GM12878 (cell line): Measurements from ENCODE around the gene TM4SF18. TPM values are rescaled to one million over a fixed set of nuclear protein-coding genes. Genes with fewer than 3 reads are reported as not detected.

ENCODE experiments used
- ATAC-seq: fragments of 200-7000 bp; cut with Tn5 transposase; 3 replicates; pipeline ENCODE4 v1.9.1; 2020; ENCODE audit warnings: mild to moderate bottlenecking, moderate library complexity
- BruUV-seq: library from RNA; stranded (reverse); fragments of 400-500 nt; replicated peaks from 2 replicates; lab custom pipeline; 2021; lab: Mats Ljungman, UMichigan
- CTCF ChIA-PET: fragments of 300-600 bp; sonication (Branson Sonifier 250); formaldehyde crosslinking; extraction: SDS; loops from one replicate; lab custom pipeline; 2021; ENCODE audit warnings: inconsistent platforms; lab: Yijun Ruan, JAX
- POLR2A ChIA-PET: fragments of 350-600 bp; formaldehyde crosslinking; extraction: SDS; loops from one replicate; lab custom pipeline; 2021; ENCODE audit warnings: inconsistent platforms; lab: Charles Lee
- RAD21 ChIA-PET: fragments of 300-600 bp; sonication (Branson Sonifier 250); formaldehyde crosslinking; loops from one replicate; lab custom pipeline; 2023; ENCODE audit warnings: antibody characterized with exemption; ENCODE audit not compliant: unreplicated experiment; lab: Charles Lee
- SMC1A ChIA-PET: fragments of 300-600 bp; sonication (Branson Sonifier 250); formaldehyde crosslinking; loops from one replicate; lab custom pipeline; 2023; ENCODE audit not compliant: unreplicated experiment, uncharacterized antibody; lab: Charles Lee
- DNase-seq: peaks from one replicate; pipeline ENCODE4 v3.0.0-alpha.2; 2011; ENCODE audit warnings: low read depth, low spot score
- FAIRE-seq: peaks from 3 replicates; lab custom pipeline; 2011; peaks lifted over from hg19 to GRCh38; lab: Jason Lieb, UNC
- H2AFZ ChIP-seq: 2 replicates; pipeline ENCODE4 v1.6.0; 2011; ENCODE audit warnings: low read depth, low read length, control low read depth; ENCODE audit not compliant: control insufficient read depth
- H3K27ac ChIP-seq: 2 replicates; pipeline ENCODE4 v1.5.1; 2011; ENCODE audit warnings: control low read depth; ENCODE audit not compliant: control insufficient read depth, insufficient read depth
- H3K27me3 ChIP-seq, 2 experiments: replicated peaks in 1 of 2; 2 replicates each; pipeline versions ENCODE4 v1.6.0 to v1.6.1; 2011; ENCODE audit warnings: low read length in 1 of 2; ENCODE audit not compliant: control insufficient read depth in 2 of 2, insufficient read depth in 2 of 2
- H3K36me3 ChIP-seq, 2 experiments: 2 replicates each; pipeline ENCODE4 v1.5.1; 2011; ENCODE audit warnings: low read length in 1 of 2; ENCODE audit not compliant: control insufficient read depth in 2 of 2, insufficient read depth in 2 of 2
- H3K4me1 ChIP-seq: 2 replicates; pipeline ENCODE4 v1.6.1; 2011; ENCODE audit warnings: mild to moderate bottlenecking, low read length, moderate library complexity, mixed read lengths; ENCODE audit not compliant: control insufficient read depth, insufficient read depth
- H3K4me2 ChIP-seq: 2 replicates; pipeline ENCODE4 v1.6.0; 2011; ENCODE audit warnings: control low read depth; ENCODE audit not compliant: control insufficient read depth, insufficient read depth
- H3K4me3 ChIP-seq: fragments of 200-600 bp; sonication (generic); 2 replicates; pipeline ENCODE4 v1.5.1; 2016
- H3K79me2 ChIP-seq: 2 replicates; pipeline ENCODE4 v1.6.0; 2011; ENCODE audit warnings: low read length; ENCODE audit not compliant: control insufficient read depth, insufficient read depth
- H3K9ac ChIP-seq: 2 replicates; pipeline ENCODE4 v1.8.0; 2011; ENCODE audit warnings: low read length, control low read depth, mixed read lengths; ENCODE audit not compliant: control insufficient read depth, insufficient read depth
- H3K9me3 ChIP-seq: replicated peaks from 3 replicates; pipeline ENCODE4 v1.5.1; 2011; ENCODE audit warnings: mild to moderate bottlenecking, low read length; ENCODE audit not compliant: control insufficient read depth, insufficient read depth
- H4K20me1 ChIP-seq: 2 replicates; pipeline ENCODE4 v1.6.0; 2011; ENCODE audit not compliant: control insufficient read depth, insufficient read depth
- CHD4 ChIP-seq: fragments of 200-600 bp; sonication (generic); IDR thresholded peaks from 2 replicates; pipeline ENCODE4 v1.6.1; 2016; ENCODE audit warnings: mild to moderate bottlenecking
- CREM ChIP-seq: IDR thresholded peaks from 2 replicates; pipeline ENCODE4 v1.6.1; 2014; ENCODE audit warnings: antibody characterized with exemption, low read depth
- MTA2 ChIP-seq: fragments of 450-650 bp; IDR thresholded peaks from 2 replicates; pipeline ENCODE4 v1.6.1; 2016; ENCODE audit warnings: low read depth, mild to moderate bottlenecking, moderate library complexity
- NFXL1 ChIP-seq: fragments of 450-650 bp; IDR thresholded peaks from 2 replicates; pipeline ENCODE4 v1.6.1; 2017; ENCODE audit warnings: antibody characterized with exemption, mild to moderate bottlenecking, borderline replicate concordance
- RFX5 ChIP-seq: IDR thresholded peaks from 2 replicates; pipeline ENCODE4 v1.6.1; 2011; ENCODE audit warnings: low read depth, low read length, improper control_type of control experiment
- SIX5 ChIP-seq: IDR thresholded peaks from 2 replicates; pipeline ENCODE4 v1.6.1; 2011; ENCODE audit warnings: mild to moderate bottlenecking, low read depth, low read length, moderate library complexity; ENCODE audit not compliant: severe bottlenecking
- SP1 ChIP-seq: IDR thresholded peaks from one replicate; pipeline ENCODE4 v1.6.1; 2011; ENCODE audit warnings: low read depth, low read length
- STAT3 ChIP-seq: IDR thresholded peaks from 2 replicates; pipeline ENCODE4 v1.6.1; 2011; ENCODE audit warnings: low read depth, low read length, improper control_type of control experiment
- SUPT20H ChIP-seq: IDR thresholded peaks from 2 replicates; pipeline ENCODE4 v1.6.1; 2011; ENCODE audit warnings: low read depth, mild to moderate bottlenecking, low read length, moderate library complexity, borderline replicate concordance; ENCODE audit not compliant: control insufficient read depth
- TARDBP ChIP-seq: IDR thresholded peaks from 2 replicates; pipeline ENCODE4 v1.6.1; 2016; ENCODE audit warnings: borderline replicate concordance
- YBX1 ChIP-seq: fragments of 450-650 bp; IDR thresholded peaks from 2 replicates; pipeline ENCODE4 v1.6.1; 2016; ENCODE audit warnings: antibody characterized with exemption
- ZNF687 ChIP-seq: fragments of 450-650 bp; IDR thresholded peaks from 2 replicates; pipeline ENCODE4 v1.6.1; 2017; ENCODE audit warnings: mild to moderate bottlenecking, moderate library complexity
- WGBS: methylation state at CpG from one replicate; pipeline ENCODE4 v1.1.6; 2016; ENCODE audit warnings: low lambda C conversion rate; ENCODE audit not compliant: insufficient replicate concordance, insufficient coverage; ENCODE audit errors: missing lambda C conversion rate; 5-methylcytosine and 5-hydroxymethylcytosine counted together
- in situ Hi-C: fragments of 300-500 bp; cut with MboI; formaldehyde crosslinking; loops from 9 replicates; pipeline ENCODE4 v1.14.3; 2018; ENCODE audit warnings: mixed read lengths
- intact Hi-C: fragments of 100-400 bp; cut with micrococcal nuclease; formaldehyde crosslinking; loops from one replicate; pipeline ENCODE4 v1.14.2; 2022; ENCODE audit not compliant: unreplicated experiment
- polyA plus RNA-seq, 11 experiments: library from polyadenylated mRNA; depleted of rRNA in 4 of 11; unstranded in 6 of 11; stranded (reverse) in 5 of 11; fragments of >200 nt; fragmentation: Nextera tagmentation in 4 of 11; fragmentation: Illumina TruSeq in 1 of 11; extraction: Ambion mirVana in 4 of 11; extraction: Trizol in 1 of 11; gene quantifications; 1 replicate in 1 of 11; 2 replicates in 10 of 11; pipeline versions ENCODE4 v1.2.1 to v1.2.3, GENCODE V29; 2011 to 2016; ENCODE audit warnings: inconsistent platforms in 2 of 11, missing spikeins in 2 of 11, low read depth in 1 of 11
- total RNA-seq, 4 experiments: library from RNA; depleted of rRNA in 3 of 4; stranded (reverse); fragments of >200 nt in 3 of 4; fragmentation: Illumina TruSeq in 1 of 4; extraction: Trizol in 1 of 4; gene quantifications; 2 replicates each; pipeline versions ENCODE4 v1.2.1 to v1.2.3, GENCODE V29; 2013 to 2021
- TF ChIP-seq, protein P1 (sequence below): IDR thresholded peaks from 2 replicates; pipeline ENCODE4 v1.6.1; 2012; ENCODE audit warnings: low read depth, low read length, improper control_type of control experiment

TM4SF18 gene
- total and polyA plus RNA-seq, 10 of the 15 experiments (the other 5 are each of a cell fraction or from before 2014, with no cell fraction given), result 0.01 TPM; not detected in 9

DNA sequence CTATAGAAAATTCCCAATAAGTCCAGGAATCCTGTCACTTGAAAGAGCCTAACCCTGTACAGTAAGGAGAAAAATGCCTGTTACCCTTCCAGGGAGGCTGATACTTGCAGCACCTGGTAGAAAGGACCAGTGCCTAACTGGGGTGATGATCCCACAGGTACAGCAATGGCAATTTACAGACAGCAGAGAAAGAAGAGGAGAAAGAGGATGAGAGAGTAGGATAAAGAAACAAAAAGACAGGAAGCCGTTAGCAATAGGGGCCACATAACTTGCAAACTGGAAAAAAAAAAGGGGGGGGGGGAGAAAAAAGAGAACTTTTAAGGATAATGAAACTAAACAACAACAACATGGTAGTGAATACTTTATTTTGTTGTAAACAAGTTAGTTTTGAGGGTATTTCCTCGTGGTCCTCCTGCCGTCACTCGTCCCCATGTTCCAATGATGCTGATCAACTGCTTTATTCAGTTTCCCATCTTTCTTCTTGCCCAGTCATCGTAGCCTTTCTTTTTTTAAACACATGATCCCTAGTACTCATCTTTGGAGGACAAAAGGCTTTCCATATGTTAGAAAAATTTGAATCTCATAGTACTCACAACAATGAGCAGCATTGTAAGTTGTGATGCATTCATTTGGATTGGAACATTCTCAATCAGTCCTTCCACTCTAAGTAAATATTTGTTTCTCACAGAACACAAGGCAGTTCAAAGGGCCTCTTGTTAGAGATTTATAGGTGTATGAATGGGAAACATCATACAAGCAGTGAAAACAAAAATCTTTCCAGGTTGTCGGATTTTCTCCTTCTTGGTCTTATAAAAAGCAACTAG lies 35.5 kb upstream of the TM4SF18 start (continued):
- TF ChIP-seq ZNF687 (no peak), TARDBP (no peak), CREM (no peak), NFXL1 (no peak)
- TF ChIP-seq, all 136 proteins: peak for 0

GRCh38 chr3:149368201-149368673 lies 34.8 kb upstream of the TM4SF18 start:
- BruUV-seq, result no TSS peak
- no peaks in the 10 kb centered on the region for H4K20me1 ChIP-seq
- ChIA-PET RAD21 (no interaction called here), CTCF (no interaction called here), SMC1A (no interaction called here), POLR2A (no interaction called here)
- no peaks in the 10 kb centered on the region for H3K79me2 ChIP-seq
- no peak overlapping the region for H3K27ac ChIP-seq
- in situ Hi-C loops, result no loop called here
- H3K9me3 ChIP-seq, result no peaks in the 10 kb centered on the region
- H2AFZ ChIP-seq, result no peak overlapping the region
- H3K9ac ChIP-seq, result no peak overlapping the region
- no peak overlapping the region for H3K4me2 ChIP-seq
- H3K4me1 ChIP-seq, result no peaks in the 10 kb centered on the region
- H3K36me3 ChIP-seq, result no peaks in the 10 kb centered on the region
- H3K4me3 ChIP-seq, result no peak overlapping the region
- WGBS, result 55% methylated on average over 6 of the region's 6 CpGs
- no peaks in the 10 kb centered on the region; a peak in 1 of 4 replicates for H3K27me3 ChIP-seq
- no peak for ATAC-seq
- intact Hi-C loops, result no loop called here
- no peak for FAIRE-seq
- TF ChIP-seq RFX5, result no peak
- TF ChIP-seq MTA2, result no peak
- no peak for TF ChIP-seq SIX5
- no peak for TF ChIP-seq SP1
- TF ChIP-seq, protein P1, sequence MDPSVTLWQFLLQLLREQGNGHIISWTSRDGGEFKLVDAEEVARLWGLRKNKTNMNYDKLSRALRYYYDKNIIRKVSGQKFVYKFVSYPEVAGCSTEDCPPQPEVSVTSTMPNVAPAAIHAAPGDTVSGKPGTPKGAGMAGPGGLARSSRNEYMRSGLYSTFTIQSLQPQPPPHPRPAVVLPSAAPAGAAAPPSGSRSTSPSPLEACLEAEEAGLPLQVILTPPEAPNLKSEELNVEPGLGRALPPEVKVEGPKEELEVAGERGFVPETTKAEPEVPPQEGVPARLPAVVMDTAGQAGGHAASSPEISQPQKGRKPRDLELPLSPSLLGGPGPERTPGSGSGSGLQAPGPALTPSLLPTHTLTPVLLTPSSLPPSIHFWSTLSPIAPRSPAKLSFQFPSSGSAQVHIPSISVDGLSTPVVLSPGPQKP, result no peak
- TF ChIP-seq STAT3, result no peak
- no peak for TF ChIP-seq YBX1
- TF ChIP-seq CHD4, result no peak
- no peak for TF ChIP-seq SUPT20H
- no peak for DNase-seq
